GM15510 (cell line): ENCODE results near the gene METTL6.

ENCODE experiments used
- POLR2A ChIP-seq: IDR thresholded peaks from 3 replicates; pipeline ENCODE4 v1.6.1; 2011; ENCODE audit warnings: borderline replicate concordance; ENCODE audit not compliant: insufficient read length; ENCODE audit errors: extremely low read depth

The METTL6 gene, protein sequence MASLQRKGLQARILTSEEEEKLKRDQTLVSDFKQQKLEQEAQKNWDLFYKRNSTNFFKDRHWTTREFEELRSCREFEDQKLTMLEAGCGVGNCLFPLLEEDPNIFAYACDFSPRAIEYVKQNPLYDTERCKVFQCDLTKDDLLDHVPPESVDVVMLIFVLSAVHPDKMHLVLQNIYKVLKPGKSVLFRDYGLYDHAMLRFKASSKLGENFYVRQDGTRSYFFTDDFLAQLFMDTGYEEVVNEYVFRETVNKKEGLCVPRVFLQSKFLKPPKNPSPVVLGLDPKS

DNA sequence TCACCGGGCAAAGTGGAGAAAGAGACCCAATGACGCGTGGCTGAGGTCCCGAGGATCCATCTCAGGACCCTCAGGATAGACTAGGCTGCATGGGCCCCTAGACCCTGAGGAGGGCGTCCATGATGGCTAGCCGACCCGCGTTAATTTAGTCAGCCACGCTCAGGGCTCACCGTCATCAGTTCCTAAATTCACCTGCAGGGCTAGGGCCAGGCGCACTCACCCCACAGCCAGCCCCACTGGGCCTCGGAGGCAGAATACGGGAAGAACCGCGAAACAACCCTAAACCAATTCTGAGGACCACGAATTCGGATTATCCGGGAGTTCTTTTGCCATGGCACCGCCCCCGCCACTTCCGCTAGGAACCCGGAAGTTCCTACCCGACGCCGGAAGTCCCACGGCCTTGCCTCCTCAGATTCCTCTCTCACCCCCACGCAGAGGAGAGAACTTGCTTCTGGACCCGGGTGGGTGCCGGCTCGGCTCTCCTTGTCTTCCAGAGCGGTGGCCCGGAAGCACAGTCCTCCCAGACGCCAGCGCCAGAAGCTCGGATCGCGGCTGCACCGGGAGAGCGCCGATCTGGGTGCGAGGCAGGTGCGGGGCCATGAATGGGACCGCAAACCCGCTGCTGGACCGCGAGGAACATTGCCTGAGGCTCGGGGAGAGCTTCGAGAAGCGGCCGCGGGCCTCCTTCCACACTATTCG, at the start of gene METTL6, which contains the start of gene EAF1:
METTL6 (minus strand) TSS at position 363 of the 699 bp plus-strand sequence. CDS start 1,033 bp downstream, outside the sequence.
EAF1 (plus strand) TSS at position 417 of the 699 bp plus-strand sequence; CDS start at position 599, 182 bp downstream.
- TF ChIP-seq POLR2A = peak; percentile 84

DNA sequence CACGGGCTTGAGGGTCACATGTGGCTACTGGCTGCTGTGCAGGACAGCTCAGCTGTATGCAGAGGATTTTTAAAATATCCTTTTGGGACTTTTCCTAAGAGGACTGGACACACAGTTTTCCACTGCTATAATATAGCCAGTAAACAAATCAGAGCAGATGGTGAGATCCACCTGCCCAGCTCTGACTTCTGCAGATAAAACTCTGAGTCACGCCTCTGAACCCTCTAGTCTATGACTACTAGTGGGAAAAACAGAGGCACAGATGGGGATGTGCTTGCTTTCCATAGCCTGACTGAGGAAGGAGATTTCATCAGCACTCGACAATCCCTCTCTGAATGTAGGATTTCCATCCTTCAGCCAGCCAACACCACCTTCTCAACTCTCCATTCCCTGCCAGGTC, 49.0 kb upstream of the METTL6 start:
- no peak for TF ChIP-seq POLR2A

DNA sequence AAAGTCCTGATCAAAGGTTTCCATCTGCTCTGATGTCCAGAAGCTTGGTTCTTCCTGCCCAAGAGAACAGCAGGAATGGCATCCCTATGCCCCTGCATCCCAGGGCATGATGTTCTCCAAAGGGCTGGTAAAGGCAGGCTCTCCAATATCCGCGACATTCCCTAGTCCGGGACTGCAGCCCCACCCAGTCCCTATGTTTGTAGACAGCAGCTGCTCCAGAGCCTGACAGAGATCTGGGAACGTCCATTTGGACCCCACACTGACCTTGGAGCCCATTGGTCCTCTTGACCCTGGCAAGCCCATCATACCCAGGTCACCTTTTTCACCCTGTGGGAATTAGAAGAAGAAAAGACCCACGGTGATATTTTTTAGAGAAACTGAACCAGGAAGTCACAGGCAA, 47.8 kb upstream of the METTL6 start:
- no peak for TF ChIP-seq POLR2A

DNA sequence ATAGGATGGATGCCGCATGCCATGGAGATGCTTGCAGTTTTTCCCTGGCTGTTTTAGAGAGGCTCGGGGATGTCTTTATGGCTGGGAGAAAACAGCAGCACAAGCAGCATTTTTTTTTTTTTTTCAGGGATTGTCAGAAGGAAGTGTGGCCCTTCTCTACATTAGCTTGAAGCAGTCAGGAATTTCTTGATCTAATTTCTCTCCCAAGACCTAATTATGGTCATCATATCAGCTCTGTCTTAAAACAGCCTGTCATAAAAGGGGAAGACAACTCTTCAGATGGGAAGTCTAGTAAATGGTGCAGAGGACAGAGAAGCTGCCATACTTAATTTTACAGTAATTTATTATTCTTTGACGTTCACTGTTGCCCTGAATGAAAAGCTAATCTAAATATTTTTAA, 44.5 kb upstream of the METTL6 start:
- no peak for TF ChIP-seq POLR2A

DNA sequence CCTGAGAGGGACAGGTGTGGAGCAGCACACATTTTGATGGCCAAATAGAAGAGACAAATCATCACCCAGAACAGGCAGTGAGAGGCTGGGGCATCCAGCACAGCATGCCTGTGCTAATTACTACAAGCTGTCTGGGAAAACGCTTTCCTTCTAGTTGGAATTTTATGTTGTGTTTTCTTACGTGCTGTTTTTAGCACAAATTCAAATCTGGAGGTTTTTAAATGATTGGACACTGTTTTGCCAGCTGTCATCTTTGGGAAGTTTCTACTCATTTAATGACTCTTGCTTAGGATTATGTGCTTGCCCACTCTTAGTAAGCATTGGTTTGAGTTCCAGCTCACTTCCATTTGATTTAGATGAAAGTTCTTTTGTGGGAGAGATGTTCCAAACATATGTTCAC, 43.5 kb upstream of the METTL6 start:
- no peak for TF ChIP-seq POLR2A

DNA sequence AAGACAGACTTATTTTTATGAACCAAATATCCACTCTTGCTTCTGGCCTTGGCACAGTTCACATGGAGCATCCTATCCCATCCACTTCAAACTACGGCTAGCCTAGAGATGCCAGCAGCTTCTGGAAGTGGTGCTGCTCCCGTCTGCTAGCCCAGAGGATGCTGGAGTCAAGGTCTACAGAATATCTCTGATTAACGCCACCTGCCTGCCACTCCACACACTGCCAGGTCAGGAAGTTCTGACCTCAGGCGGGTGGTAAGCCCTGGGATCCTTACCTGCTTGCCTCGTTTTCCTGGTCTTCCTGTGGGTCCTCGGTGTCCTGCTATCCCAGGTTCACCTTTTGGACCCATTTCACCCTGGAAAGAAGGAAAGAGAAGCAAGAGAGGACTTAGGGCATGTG, 42.9 kb upstream of the METTL6 start:
- TF ChIP-seq POLR2A = no peak

DNA sequence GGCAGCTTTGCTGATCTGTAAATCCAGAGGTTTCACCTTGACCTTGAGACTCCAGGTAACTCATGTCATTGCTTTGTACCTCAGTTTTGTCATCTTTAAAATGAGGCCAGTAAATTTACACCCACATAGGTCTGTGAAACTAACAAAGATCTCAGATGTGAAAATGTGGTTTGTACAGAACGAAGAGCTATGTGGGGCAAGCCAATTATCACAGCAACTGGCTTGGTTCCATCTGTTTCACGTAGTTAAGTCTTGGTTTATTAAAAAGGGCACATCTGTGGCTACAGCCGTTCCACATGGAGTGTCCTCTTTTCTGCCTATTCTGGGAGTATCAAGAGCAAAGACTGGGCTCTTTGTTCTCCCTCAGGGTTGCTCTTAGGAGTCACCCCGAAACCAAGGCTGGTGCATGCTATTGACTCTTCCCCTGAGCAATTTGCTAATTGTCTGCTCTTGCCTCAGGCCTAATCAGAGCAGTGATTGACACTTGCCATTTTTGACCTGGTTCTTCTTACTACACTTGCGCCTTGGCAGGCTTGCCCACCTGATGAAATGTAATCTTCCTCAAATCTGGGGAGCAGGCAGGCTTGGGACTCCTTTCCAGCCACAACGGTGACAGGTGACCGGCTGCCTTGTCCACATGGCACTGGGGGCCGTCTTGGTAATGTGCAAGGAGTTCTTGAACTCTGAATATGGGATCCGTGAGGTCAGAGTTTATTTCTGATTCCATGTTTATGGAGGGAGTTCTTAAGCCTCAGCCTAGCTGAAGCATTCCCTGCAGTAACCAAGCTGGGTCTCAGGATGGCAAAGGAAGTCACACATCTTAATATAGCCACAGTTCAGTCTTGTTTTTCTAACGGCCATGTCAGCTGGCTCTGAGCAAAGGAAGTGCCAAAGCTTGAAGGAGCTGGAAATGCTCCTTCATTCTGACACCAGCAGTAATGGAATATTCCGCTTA, 40.2 kb upstream of the METTL6 start:
- no peak for TF ChIP-seq POLR2A

DNA sequence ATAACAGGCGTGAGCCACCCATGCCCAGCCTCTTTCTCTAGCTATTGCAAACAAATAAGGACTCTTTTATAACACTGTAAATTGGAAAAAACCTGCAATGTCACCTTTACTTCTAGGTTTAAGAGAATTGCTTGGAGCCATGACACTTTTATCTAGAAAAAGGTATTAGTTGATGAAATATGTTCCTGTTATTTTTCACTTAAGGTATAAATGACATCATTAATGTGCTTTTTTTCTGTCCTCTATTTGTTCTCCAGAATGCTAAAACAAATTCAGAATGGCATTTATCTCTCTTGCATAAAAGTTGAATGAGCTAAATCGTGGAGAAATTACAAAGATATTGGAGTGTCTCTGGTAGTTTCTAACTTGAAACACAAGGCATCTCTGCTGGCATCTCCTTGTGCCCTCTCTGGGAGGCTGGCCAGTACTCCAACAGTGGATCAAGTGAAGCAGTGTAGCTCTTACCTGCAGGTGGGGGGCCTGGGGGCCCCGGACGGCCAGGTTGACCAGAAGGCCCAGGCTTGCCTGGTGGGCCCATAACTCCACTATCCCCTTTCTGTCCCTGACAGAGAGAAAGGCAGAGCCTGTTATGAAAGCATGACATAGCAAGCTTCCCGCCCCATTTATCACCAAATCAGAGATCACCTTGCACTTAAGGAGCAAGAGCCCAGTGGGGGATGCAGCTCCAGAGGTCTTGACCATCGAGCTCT, 38.7 kb upstream of the METTL6 start:
- TF ChIP-seq POLR2A = no peak

DNA sequence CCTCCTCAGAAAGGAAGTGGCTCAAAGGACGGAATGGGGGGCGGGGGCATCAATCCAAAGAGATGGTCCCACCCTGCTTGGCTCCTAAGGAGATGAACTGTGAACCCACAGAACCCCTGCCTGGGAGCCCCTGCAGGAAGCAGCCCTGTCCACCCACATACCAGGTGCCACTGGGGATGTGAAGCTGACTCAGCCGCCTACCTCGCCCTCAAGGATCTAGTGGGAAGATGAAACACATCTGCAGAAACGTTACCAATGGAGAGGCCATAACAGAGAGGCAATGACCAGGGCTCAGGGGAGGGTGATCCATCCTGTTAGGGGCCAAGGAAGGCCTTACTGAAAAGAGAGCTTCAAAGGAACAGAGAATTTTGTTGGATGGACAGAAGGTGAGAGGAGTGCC, 35.1 kb upstream of the METTL6 start:
- TF ChIP-seq POLR2A = no peak

DNA sequence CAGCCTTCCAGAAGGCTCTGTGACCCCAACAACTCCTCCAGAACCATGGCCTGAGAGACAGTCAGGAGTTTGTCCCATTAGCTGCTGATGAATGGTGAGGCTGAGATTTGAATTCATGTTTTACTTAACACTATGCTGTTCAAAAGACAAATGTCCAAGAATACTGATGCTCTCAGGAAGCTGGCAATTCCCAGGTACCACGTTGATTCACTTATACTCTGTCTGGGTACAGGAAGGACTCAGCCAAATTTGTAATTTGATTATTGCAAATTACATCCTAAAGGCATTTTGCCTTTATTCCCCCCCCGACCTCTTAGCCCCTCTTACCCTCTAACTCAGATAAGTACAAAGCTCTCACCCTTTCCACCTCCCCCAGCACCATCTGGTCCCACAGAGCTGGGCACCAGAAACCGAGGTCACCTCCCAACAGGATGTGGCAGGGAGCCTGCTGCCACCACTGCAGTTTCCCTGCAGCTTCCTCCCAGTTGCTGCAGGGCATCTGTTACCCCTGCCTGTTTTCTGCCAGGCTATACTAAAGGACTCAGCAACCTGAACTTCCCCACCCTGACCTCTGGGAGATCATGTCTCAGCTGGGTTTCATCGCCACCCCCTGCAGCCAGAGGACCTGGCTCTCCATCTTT, 33.7 kb upstream of the METTL6 start:
- no peak for TF ChIP-seq POLR2A

DNA sequence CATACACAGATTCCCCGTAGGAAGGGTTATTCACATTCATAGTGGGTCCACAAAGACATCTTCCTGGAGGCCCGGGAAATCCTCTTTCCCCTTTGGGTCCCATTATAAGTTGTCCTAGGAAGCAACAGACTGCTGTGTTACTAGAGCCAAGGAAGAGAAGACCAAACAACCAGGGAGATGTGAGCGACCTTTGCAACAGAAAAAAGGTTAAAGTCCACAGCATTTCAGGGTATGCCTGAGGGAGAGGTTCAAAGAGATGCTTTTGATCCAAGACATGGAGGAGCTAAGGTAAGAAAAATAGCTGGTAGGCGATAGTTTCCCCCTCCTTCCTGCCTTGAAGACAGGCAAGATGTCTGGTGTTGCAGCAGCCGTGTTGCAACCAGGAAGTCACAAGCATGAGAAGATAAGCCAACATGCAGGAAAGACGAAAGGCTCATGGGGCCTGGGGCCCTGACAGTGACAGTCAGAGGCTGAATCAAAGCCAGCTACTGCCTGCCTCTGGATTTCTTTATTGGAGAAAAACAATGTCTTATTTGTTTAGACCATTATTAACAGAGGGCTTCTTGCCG, 31.0 kb upstream of the METTL6 start:
- TF ChIP-seq POLR2A = no peak

DNA sequence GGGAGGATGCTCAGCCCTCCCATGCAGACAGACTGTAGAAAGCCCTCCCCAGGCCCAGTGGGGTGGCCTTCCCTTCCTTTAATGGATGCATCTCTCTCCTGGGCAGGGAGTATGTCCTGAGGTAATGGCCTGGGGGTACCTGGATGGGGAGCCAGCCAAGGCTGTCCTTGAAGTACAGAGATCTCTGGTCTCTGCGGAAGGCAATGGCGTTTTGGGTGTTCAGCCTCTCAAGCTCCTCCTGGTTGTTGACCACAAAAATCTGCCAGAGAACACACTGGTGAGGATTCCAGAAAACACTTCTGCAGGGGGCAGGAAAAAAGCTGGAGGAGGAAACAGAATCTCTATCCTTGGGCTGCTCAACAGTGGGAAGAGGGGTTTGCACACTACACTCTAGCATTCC, 29.0 kb upstream of the METTL6 start:
- TF ChIP-seq POLR2A = no peak

DNA sequence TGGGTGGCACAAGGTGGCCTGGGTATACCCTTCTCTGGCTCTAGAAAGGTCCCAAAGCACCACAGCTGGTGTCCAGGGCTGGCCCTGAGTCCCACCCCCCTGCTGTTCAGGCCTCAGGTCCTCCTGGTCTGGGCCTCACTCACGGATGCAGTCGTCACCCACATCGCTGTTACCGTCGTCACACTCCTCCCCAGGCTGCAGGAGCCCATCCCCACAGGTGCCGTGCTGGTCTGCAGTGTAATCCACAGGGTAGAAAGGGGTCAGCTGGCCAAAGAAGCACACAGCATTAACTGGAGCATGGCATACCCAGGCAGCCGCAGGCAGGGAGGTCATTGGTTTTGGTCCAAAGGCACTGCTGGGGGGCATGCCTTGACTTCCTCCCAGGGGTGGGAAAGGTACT, 28.4 kb upstream of the METTL6 start:
- no peak for TF ChIP-seq POLR2A

DNA sequence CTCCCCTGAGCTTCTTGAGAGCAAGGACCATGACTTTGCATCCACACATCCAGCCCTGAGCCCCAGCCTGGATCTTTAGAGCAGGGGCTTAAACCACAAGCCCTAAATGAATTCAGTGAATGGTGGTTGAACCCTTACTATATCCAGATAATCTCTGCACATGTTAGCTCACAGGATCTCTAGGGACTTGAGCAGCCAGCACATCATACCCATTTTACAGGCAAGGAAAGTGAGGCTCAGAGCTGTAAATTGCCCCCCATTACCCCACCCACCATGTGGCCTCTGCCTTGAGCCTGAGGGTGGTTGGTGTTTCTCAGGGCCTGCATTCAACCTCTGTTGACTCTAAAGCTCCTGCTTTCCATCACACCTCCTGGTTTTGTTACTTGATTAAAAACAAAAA, 27.6 kb upstream of the METTL6 start:
- TF ChIP-seq POLR2A = no peak
